Myocyte (in vitro differentiated cells): Measurements from ENCODE around the gene ADAP2. TPM values are rescaled to one million over a fixed set of nuclear protein-coding genes. Genes with fewer than 3 reads are reported as not detected.
"Not testable (repeated sequence)": the region's sequence is repeated elsewhere in the genome, so short reads cannot be mapped to it uniquely, and the experiment has no call there.

ENCODE experiments used
- DNase-seq: peaks from one replicate; pipeline ENCODE4 v3.0.0-alpha.2; 2012; ENCODE audit warnings: low read depth
- total RNA-seq: library from RNA; depleted of rRNA; stranded (reverse); fragments of >200 nt; gene quantifications from 2 replicates; pipeline ENCODE4 v1.2.3, GENCODE V29; 2014

Gene ADAP2
- total RNA-seq, 1 donor from 2014 or later, result 0.51 TPM

- no peak for DNase-seq
These were observed 48.5 kb downstream of the ADAP2 start for GRCh38 chr17:30969989-30970830.

- DNase-seq, result peak; percentile 89
These were observed 49.3 kb downstream of the ADAP2 start, which contains the start of gene RNF135 for GRCh38 chr17:30970831-30971567. Gene RNF135, plus strand, starts transcription at chr17:30971039. Its CDS starts 35 bp downstream, at chr17:30971074.

GRCh38 chr17:30975042-30975820, 53.5 kb downstream of the ADAP2 start:
- no peak for DNase-seq

- not testable (repeated sequence) for DNase-seq
These were observed 58.2 kb downstream of the ADAP2 start for GRCh38 chr17:30979919-30980318.

GRCh38 chr17:30981531-30982519, 60.1 kb downstream of the ADAP2 start:
- no peak for DNase-seq

GRCh38 chr17:30982855-30983254, 61.1 kb downstream of the ADAP2 start:
- no peak for DNase-seq

GRCh38 chr17:30990458-30990857, 68.7 kb downstream of the ADAP2 start:
- DNase-seq, result no peak

- no peak for DNase-seq
These were observed 70.8 kb downstream of the ADAP2 start for GRCh38 chr17:30992551-30992950.

GRCh38 chr17:30995347-30995746, 73.6 kb downstream of the ADAP2 start:
- no peak for DNase-seq

GRCh38 chr17:30996486-30996885, 74.7 kb downstream of the ADAP2 start:
- DNase-seq, result no peak

- no peak for DNase-seq
These were observed 75.5 kb downstream of the ADAP2 start for GRCh38 chr17:30997270-30997669.

- no peak for DNase-seq
These were observed 76.1 kb downstream of the ADAP2 start for GRCh38 chr17:30997842-30998241.

GRCh38 chr17:31002047-31002446, 80.3 kb downstream of the ADAP2 start:
- no peak for DNase-seq

- no peak for DNase-seq
These were observed 81.6 kb downstream of the ADAP2 start for GRCh38 chr17:31003225-31003866.

- no peak for DNase-seq
These were observed 82.4 kb downstream of the ADAP2 start for GRCh38 chr17:31004160-31004559.

GRCh38 chr17:31007695-31008373, 86.1 kb downstream of the ADAP2 start:
- DNase-seq, result no peak

- no peak for DNase-seq
These were observed 86.8 kb downstream of the ADAP2 start for GRCh38 chr17:31008374-31009041.
